Spleen (tissue), 7 donors: ENCODE measurements around the gene ILKAP.

Source experiments
- CTCF ChIP-seq, 11 experiments: fragments of 200-600 bp in 7 of 11; fragments of 450-650 bp in 4 of 11; sonication (generic) in 4 of 11; IDR thresholded peaks in 8 of 11; conservative IDR thresholded peaks in 3 of 11; 1 replicate in 7 of 11; 2 replicates in 4 of 11; pipeline versions ENCODE4 v1.4.0 to v1.8.0; 2016 to 2021; ENCODE audit warnings: antibody characterized with exemption in 11 of 11, inconsistent platforms in 4 of 11, mild to moderate bottlenecking in 1 of 11
- POLR2A ChIP-seq, 3 donors: fragments of 450-650 bp; IDR thresholded peaks; one replicate each; pipeline ENCODE4 v1.5.1; 2017; ENCODE audit warnings: antibody characterized with exemption in 3 of 3, mild to moderate bottlenecking in 1 of 3
- donor health status: DM: no; HTN: no; CAD: no; lungs with moderate emphysema.
- donor health status: DM: no; HTN: no; CAD: no.
- donor health status: DM: no; HTN: no; CAD: no.

GRCh38 chr2:238148981-238149380 lies 54.5 kb downstream of the ILKAP start:
- TF ChIP-seq CTCF (IDR thresholded peaks at IDR 0.05 in 8 of 11, conservative IDR thresholded peaks at IDR 0.05 in 3 of 11) (no peak), POLR2A (IDR thresholded peaks at IDR 0.05) (no peak)
